GM19099 (cell line): ENCODE measurements around the gene TSPEAR.

ENCODE experiments used
- POLR2A ChIP-seq: IDR thresholded peaks from 3 replicates; pipeline ENCODE4 v1.6.1; 2011; ENCODE audit warnings: low read depth; ENCODE audit not compliant: insufficient read length; ENCODE audit errors: extremely low read depth

The TSPEAR gene

GRCh38 chr21:44716984-44717383 lies 5.6 kb upstream of the TSPEAR start:
- TF ChIP-seq POLR2A: no peak

DNA sequence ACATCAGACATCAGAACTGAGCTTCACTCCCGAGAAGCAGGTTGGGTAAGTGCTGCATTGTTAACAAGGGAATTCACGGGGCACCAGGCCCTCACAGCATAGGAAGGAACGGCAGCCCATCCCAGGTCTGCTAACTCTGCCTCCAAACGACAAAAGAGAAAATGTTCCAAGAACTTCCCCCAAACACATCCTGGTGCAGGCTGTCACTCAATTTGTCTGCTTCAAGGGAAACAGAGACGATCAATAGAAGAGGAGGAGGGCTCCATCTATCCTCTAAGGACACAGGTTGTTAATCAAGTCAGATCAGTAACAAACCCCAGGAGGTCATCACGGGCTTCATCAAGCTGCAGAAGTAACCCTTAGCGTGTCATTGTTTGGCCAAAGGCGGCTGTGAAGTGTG lies 3.5 kb upstream of the TSPEAR start:
- no peak for TF ChIP-seq POLR2A

DNA sequence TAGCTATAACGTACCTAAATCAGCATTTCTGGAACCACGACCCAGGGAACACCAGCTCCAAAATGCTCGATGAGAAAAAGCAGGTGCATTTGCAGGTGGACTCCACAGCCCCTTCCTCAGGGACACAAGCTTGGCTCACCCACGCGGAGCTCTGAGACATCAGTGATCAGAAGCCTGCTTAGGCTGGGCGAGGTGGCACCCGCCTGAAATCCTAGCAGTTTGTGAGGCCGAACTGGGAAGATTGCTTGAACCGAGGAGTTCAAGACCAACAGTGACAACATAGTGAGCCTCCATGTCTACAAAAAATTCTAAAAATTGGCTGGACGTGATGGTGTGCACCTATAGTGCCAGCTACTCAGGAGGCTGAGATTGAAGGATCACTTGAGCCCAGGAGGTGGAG lies 2.5 kb upstream of the TSPEAR start:
- TF ChIP-seq POLR2A: no peak

DNA sequence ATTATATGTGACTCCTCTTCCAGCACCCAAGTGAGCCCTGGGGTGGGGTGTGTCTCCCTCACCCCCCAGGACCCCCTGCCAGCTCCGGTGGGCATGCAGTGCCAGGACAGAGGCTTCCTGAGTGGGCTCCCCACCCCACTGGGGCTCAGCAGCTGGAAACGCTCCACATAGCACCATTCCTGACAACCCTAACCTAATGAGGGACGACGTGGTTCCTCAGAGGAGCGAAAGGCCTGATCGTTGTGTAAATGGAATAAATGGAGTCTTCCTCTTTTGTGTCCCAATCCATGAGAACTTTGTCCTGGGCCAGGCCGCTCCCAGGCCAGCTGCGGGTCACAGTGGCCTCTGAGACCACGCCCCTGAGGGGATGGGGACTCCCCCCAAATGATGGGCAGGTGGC lies 1.8 kb upstream of the TSPEAR start:
- no peak for TF ChIP-seq POLR2A

- TF ChIP-seq POLR2A: no peak
Measured at GRCh38 chr21:44712203-44713028, 1.0 kb upstream of the TSPEAR start.

- TF ChIP-seq POLR2A: no peak
Measured at GRCh38 chr21:44710756-44711326, 531 bp downstream of the TSPEAR start.

DNA sequence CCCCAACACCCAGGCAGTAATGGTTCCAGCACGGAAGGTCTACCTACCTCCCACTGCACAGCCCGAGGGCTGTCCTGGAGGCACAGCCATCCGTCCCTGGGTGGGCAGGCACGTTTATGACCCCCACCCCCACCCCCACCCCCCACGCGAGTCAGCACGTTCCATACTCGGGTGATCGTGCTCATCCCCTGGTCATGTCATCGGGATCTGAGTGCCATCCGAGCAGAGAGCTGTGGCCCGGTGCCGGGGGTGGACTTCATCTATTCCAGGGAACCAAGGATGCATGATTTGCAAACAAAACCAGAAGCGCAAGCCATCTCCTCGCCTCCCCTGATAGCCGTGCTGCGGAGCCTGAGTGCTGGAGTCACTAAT lies 1.1 kb downstream of the TSPEAR start:
- TF ChIP-seq POLR2A: no peak

GRCh38 chr21:44709426-44710293 lies 1.7 kb downstream of the TSPEAR start:
- TF ChIP-seq POLR2A: no peak

DNA sequence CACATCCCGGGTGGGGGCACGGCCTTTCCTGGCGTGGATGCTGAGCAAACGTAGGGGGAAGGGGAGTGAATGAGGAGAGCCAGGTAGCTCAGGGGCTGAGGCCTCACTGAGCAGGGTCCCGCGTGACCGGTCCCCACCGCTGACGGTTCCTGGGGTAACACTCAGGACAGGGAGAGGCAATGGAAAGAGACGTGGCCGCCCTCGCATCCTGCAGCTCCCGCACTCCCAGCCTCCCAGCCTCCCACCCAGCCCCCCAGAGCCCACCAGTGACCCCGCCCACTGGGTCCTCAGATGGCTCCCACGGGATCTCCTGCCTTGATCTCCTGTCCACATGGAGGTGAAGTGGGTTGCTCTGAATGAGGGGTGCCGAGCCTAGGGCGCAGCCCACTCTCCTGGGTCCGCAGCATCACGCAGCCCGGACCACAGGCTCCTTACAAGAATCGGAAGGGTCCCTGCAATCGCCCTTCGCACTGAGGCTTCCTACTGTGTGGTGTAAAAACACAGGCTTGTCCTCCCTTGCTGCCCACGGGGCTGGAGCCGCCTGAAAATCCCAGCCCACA lies 2.4 kb downstream of the TSPEAR start:
- TF ChIP-seq POLR2A: no peak

GRCh38 chr21:44708213-44708865 lies 3.0 kb downstream of the TSPEAR start:
- TF ChIP-seq POLR2A: no peak

- no peak for TF ChIP-seq POLR2A
Measured at GRCh38 chr21:44706706-44707581, 4.4 kb downstream of the TSPEAR start.

DNA sequence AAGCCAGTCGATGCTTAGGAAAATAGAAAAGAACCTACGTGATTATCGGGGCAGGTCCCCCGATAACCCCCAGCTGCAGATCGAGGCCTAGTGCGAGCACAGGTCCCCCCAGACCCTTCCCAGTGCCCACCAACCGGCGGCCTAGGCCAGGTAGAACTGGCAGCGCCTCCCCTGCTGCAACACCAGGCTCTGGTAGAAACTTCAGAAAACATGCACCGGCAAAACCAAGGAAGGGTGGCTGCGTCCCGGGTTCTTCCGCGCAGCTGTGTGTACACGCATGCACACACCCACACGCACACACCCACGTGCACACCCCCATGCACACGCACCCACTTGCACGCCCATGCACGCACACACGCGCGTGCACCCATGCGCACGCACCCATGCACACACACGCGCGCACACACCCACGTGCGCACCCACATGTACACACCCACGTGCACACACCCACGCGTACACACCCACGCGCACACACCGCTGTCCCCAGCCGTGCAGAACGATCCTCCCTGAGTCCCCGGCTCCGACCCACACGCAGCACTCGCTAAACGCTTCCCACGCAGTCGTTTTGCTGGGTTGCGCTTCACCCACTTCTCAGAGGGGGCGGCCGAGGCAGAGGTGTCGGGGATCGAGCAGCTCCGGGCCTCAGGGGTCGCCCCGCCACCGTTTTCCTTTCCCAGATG lies 5.2 kb downstream of the TSPEAR start:
- TF ChIP-seq POLR2A: no peak

- TF ChIP-seq POLR2A: no peak
Measured at GRCh38 chr21:44704636-44705001, 6.8 kb downstream of the TSPEAR start.
